SK-N-SH treated with all-trans-retinoic acid at 6 μM for 48 hours (cell line): ENCODE measurements around the gene TOR3A.

Experiments used
- ARNTL ChIP-seq: fragments of 450-650 bp; formaldehyde crosslinking; IDR thresholded peaks from 2 replicates; pipeline ENCODE4 v1.5.0; 2020; ENCODE audit warnings: low read depth, mild to moderate bottlenecking, moderate library complexity, borderline replicate concordance
- BACH2 ChIP-seq: fragments of 250-450 bp; sonication (Bioruptor Pico); IDR thresholded peaks from 2 replicates; pipeline ENCODE4 v1.9.0; 2021; ENCODE audit warnings: mild to moderate bottlenecking, borderline replicate concordance
- CREB5 ChIP-seq: fragments of 250-450 bp; sonication (Bioruptor Pico); IDR thresholded peaks from 2 replicates; pipeline ENCODE4 v1.5.1; 2020; ENCODE audit warnings: low read depth, mild to moderate bottlenecking, moderate library complexity
- ISL1 ChIP-seq: fragments of 250-450 bp; sonication (Bioruptor Pico); IDR thresholded peaks from 2 replicates; pipeline ENCODE4 v2.1.2; 2022; ENCODE audit warnings: mild to moderate bottlenecking, moderate library complexity
- PPARA ChIP-seq: fragments of 250-450 bp; sonication (Bioruptor Pico); IDR thresholded peaks from 2 replicates; pipeline ENCODE4 v1.5.0; 2020; ENCODE audit warnings: mild to moderate bottlenecking, borderline replicate concordance
- RARB ChIP-seq: fragments of 250-450 bp; sonication (Bioruptor Pico); IDR thresholded peaks from 2 replicates; pipeline ENCODE4 v1.8.0; 2021; ENCODE audit warnings: mild to moderate bottlenecking, moderate library complexity
- TOX ChIP-seq: fragments of 250-450 bp; sonication (Bioruptor Pico); IDR thresholded peaks from 2 replicates; pipeline ENCODE4 v1.8.0; 2021; ENCODE audit warnings: mild to moderate bottlenecking, moderate library complexity, borderline replicate concordance
- ZC3H10 ChIP-seq: fragments of 250-450 bp; sonication (Bioruptor Pico); IDR thresholded peaks from 2 replicates; pipeline ENCODE4 v1.5.1; 2021; ENCODE audit warnings: mild to moderate bottlenecking, moderate library complexity
- ZFP3 ChIP-seq: fragments of 250-450 bp; sonication (Bioruptor Pico); IDR thresholded peaks from 2 replicates; pipeline ENCODE4 v1.5.0; 2020; ENCODE audit warnings: mild to moderate bottlenecking, moderate library complexity
- ZFP30 ChIP-seq: fragments of 450-650 bp; formaldehyde crosslinking; IDR thresholded peaks from 2 replicates; pipeline ENCODE4 v1.5.0; 2022; ENCODE audit warnings: mild to moderate bottlenecking, moderate library complexity
- ZNF8 ChIP-seq: fragments of 450-650 bp; formaldehyde crosslinking; IDR thresholded peaks from 2 replicates; pipeline ENCODE4 v1.5.0; 2020; ENCODE audit warnings: mild to moderate bottlenecking, moderate library complexity

GRCh38 chr1:179087665-179088064 is 5.8 kb downstream of the TOR3A start:
- TF ChIP-seq ARNTL (CRISPR knock-in tag) (no peak), TOX (CRISPR knock-in tag) (no peak), ZFP3 (CRISPR knock-in tag) (no peak), BACH2 (no peak), ZFP30 (CRISPR knock-in tag) (no peak), ISL1 (CRISPR knock-in tag) (no peak), ZC3H10 (CRISPR knock-in tag) (no peak), PPARA (CRISPR knock-in tag) (no peak), CREB5 (CRISPR knock-in tag) (no peak), ZNF8 (CRISPR knock-in tag) (no peak), RARB (CRISPR knock-in tag) (no peak)
